NT2/D1 (cell line): ENCODE measurements around the gene TMEM225B.

Experiments
- DNase-seq: peaks from one replicate; pipeline ENCODE4 v3.0.0-alpha.2; 2011; ENCODE audit warnings: low read depth, low spot score
- H3K27me3 ChIP-seq: 2 replicates; pipeline ENCODE4 v1.6.0; 2011; ENCODE audit warnings: mild to moderate bottlenecking; ENCODE audit not compliant: insufficient read length, insufficient read depth
- H3K36me3 ChIP-seq: 2 replicates; pipeline ENCODE4 v1.6.1; 2011; ENCODE audit warnings: mild to moderate bottlenecking, low read length, mixed read lengths; ENCODE audit not compliant: insufficient read depth, insufficient read length
- H3K4me1 ChIP-seq: 2 replicates; pipeline ENCODE4 v1.5.1; 2011; ENCODE audit not compliant: insufficient read depth, insufficient read length
- H3K4me3 ChIP-seq: 2 replicates; pipeline ENCODE4 v1.5.1; 2011; ENCODE audit warnings: low read depth; ENCODE audit not compliant: insufficient read length
- H3K9ac ChIP-seq: 2 replicates; pipeline ENCODE4 v1.6.0; 2011; ENCODE audit warnings: low read depth; ENCODE audit not compliant: insufficient read length
- H3K9me3 ChIP-seq: 2 replicates; pipeline ENCODE4 v1.5.1; 2011; ENCODE audit warnings: mild to moderate bottlenecking, low read length; ENCODE audit not compliant: insufficient read depth
- SUZ12 ChIP-seq: IDR thresholded peaks from 2 replicates; pipeline ENCODE4 v1.6.1; 2011; ENCODE audit not compliant: insufficient read length, insufficient read depth; ENCODE audit errors: extremely low read depth
- YY1 ChIP-seq: IDR thresholded peaks from 2 replicates; pipeline ENCODE4 v1.6.1; 2011; ENCODE audit not compliant: insufficient read length, insufficient read depth
- ZNF274 ChIP-seq: IDR thresholded peaks from 2 replicates; pipeline ENCODE4 v1.6.1; 2011; ENCODE audit warnings: mild to moderate bottlenecking, low read depth, low read length

TMEM225B gene

GRCh38 chr7:99607548-99607947 lies 9.5 kb downstream of the TMEM225B start:
- H3K27me3 ChIP-seq, result no peaks in the 10 kb centered on the region
- no peak for DNase-seq
- H3K36me3 ChIP-seq, result no peaks in the 10 kb centered on the region
- peaks cover 4% of the 10 kb centered on the region for H3K4me1 ChIP-seq
- no peak overlapping the region for H3K4me3 ChIP-seq
- H3K9me3 ChIP-seq, result no peaks in the 10 kb centered on the region
- no peak for TF ChIP-seq SUZ12
- no peak for TF ChIP-seq ZNF274
- no peak for TF ChIP-seq YY1
- H3K9ac ChIP-seq, result no peak overlapping the region

GRCh38 chr7:99614495-99614894 lies 16.4 kb downstream of the TMEM225B start:
- no peaks in the 10 kb centered on the region for H3K27me3 ChIP-seq
- H3K4me3 ChIP-seq, result no peak overlapping the region
- peaks cover 14% of the 10 kb centered on the region for H3K36me3 ChIP-seq
- TF ChIP-seq YY1, result no peak
- TF ChIP-seq SUZ12, result no peak
- TF ChIP-seq ZNF274, result no peak
- no peaks in the 10 kb centered on the region for H3K4me1 ChIP-seq
- peaks cover 8% of the 10 kb centered on the region for H3K9me3 ChIP-seq
- H3K9ac ChIP-seq, result no peak overlapping the region
- DNase-seq, result no peak

GRCh38 chr7:99615989-99616358 lies 17.9 kb downstream of the TMEM225B start:
- Histone ChIP-seq H3K27me3 (no peaks in the 10 kb centered on the region), H3K4me3 (peak overlapping the region; percentile 84), H3K9me3 (peaks cover 8% of the 10 kb centered on the region), H3K36me3 (peaks cover 29% of the 10 kb centered on the region), H3K4me1 (peaks cover 2% of the 10 kb centered on the region), H3K9ac (peak overlapping the region; percentile 91)
- TF ChIP-seq YY1 (no peak), ZNF274 (no peak), SUZ12 (no peak)
- no peak for DNase-seq

- Histone ChIP-seq H3K4me3 (peak within 1 kb of the TSS; percentile 84), H3K27me3 (no peaks in the 10 kb centered on the region), H3K4me1 (peaks cover 2% of the 10 kb centered on the region), H3K36me3 (peaks cover 35% of the 10 kb centered on the region), H3K9ac (peak within 1 kb of the TSS; percentile 91), H3K9me3 (peaks cover 8% of the 10 kb centered on the region)
- DNase-seq, result peak; percentile 96
- TF ChIP-seq YY1 (no peak), SUZ12 (no peak), ZNF274 (no peak)
Measured at GRCh38 chr7:99616359-99617191, 18.5 kb downstream of the TMEM225B start, which contains the start of gene ZSCAN25. Gene ZSCAN25, plus strand, starts transcription at chr7:99616946. Its CDS starts 2,661 bp downstream, at chr7:99619607.

GRCh38 chr7:99617192-99617781 lies 19.2 kb downstream of the TMEM225B start:
- Histone ChIP-seq H3K9me3 (peaks cover 8% of the 10 kb centered on the region), H3K4me1 (peaks cover 2% of the 10 kb centered on the region), H3K36me3 (peaks cover 41% of the 10 kb centered on the region), H3K4me3 (peak overlapping the region; percentile 84), H3K9ac (peak overlapping the region; percentile 91), H3K27me3 (no peaks in the 10 kb centered on the region)
- TF ChIP-seq SUZ12, result no peak
- TF ChIP-seq YY1, result no peak
- TF ChIP-seq ZNF274, result no peak
- DNase-seq, result no peak

- H3K36me3 ChIP-seq, result peaks cover 53% of the 10 kb centered on the region
- H3K9me3 ChIP-seq, result peaks cover 8% of the 10 kb centered on the region
- no peak for TF ChIP-seq SUZ12
- no peak for TF ChIP-seq ZNF274
- no peak for TF ChIP-seq YY1
- DNase-seq, result no peak
- H3K27me3 ChIP-seq, result no peaks in the 10 kb centered on the region
- peak overlapping the region; percentile 21 for H3K9ac ChIP-seq
- no peak overlapping the region for H3K4me3 ChIP-seq
- peaks cover 2% of the 10 kb centered on the region for H3K4me1 ChIP-seq
Measured at GRCh38 chr7:99618726-99619125, 20.7 kb downstream of the TMEM225B start.

- no peak for DNase-seq
- H3K9ac ChIP-seq, result no peak overlapping the region
- H3K4me3 ChIP-seq, result no peak overlapping the region
- H3K9me3 ChIP-seq, result no peaks in the 10 kb centered on the region
- TF ChIP-seq ZNF274 (no peak), SUZ12 (no peak), YY1 (no peak)
- H3K36me3 ChIP-seq, result peaks cover 63% of the 10 kb centered on the region
- no peaks in the 10 kb centered on the region for H3K27me3 ChIP-seq
- peaks cover 2% of the 10 kb centered on the region for H3K4me1 ChIP-seq
Measured at GRCh38 chr7:99619571-99620130, 21.6 kb downstream of the TMEM225B start.
